Suppressor macrophage treated with lipopolysaccharide for 1 hour (primary cell): ENCODE results near the gene CLRN2.
"Not testable (repeated sequence)": the region's sequence is repeated elsewhere in the genome, so short reads cannot be mapped to it uniquely, and the experiment has no call there.

Source experiments
- DNase-seq, 3 donors: peaks; one replicate each; pipeline ENCODE4 v3.0.0-alpha.2; 2020 to 2022

The CLRN2 gene

GRCh38 chr4:17510582-17510981 is 4.4 kb upstream of the CLRN2 start:
- no peak for DNase-seq

- DNase-seq, result no peak
Measured at GRCh38 chr4:17511051-17511450, 3.9 kb upstream of the CLRN2 start.

- DNase-seq, result peak; percentile 52 to 62 (median 56)
Measured at GRCh38 chr4:17511509-17511949, 3.4 kb upstream of the CLRN2 start.

GRCh38 chr4:17511950-17512795 is 2.8 kb upstream of the CLRN2 start, which contains the start of gene QDPR:
QDPR (minus strand) TSS chr4:17512090; CDS start chr4:17512054, 36 bp downstream.
- peak; percentile 85 to 96 (median 92) for DNase-seq

- DNase-seq, result peak in 2 of 3 donors; percentile 20 to 22
Measured at GRCh38 chr4:17512973-17513665, 1.8 kb upstream of the CLRN2 start.

GRCh38 chr4:17515445-17516407 is 761 bp downstream of the CLRN2 start:
- no peak for DNase-seq

- no peak for DNase-seq
Measured at GRCh38 chr4:17516980-17517379, 2.0 kb downstream of the CLRN2 start.

GRCh38 chr4:17517664-17518063 is 2.7 kb downstream of the CLRN2 start:
- no peak for DNase-seq

GRCh38 chr4:17521595-17521994 is 6.6 kb downstream of the CLRN2 start:
- DNase-seq, result no peak

GRCh38 chr4:17523662-17524061 is 8.7 kb downstream of the CLRN2 start:
- DNase-seq, result no peak

- DNase-seq, result peak in 1 of 3 donors; percentile 7
Measured at GRCh38 chr4:17526695-17527477, 11.9 kb downstream of the CLRN2 start.

- DNase-seq, result peak in 1 of 3 donors; percentile 10
Measured at GRCh38 chr4:17528551-17529165, 13.7 kb downstream of the CLRN2 start.

- peak; percentile 47 to 73 (median 48) for DNase-seq
Measured at GRCh38 chr4:17531538-17532285, 16.7 kb downstream of the CLRN2 start.

GRCh38 chr4:17534705-17535104 is 19.7 kb downstream of the CLRN2 start:
- no peak for DNase-seq

- DNase-seq, result peak in 1 of 3 donors; percentile 17
Measured at GRCh38 chr4:17535242-17535641, 20.3 kb downstream of the CLRN2 start.

GRCh38 chr4:17535906-17536305 is 20.9 kb downstream of the CLRN2 start:
- peak in 1 of 3 donors; percentile 17 for DNase-seq

GRCh38 chr4:17537060-17537459 is 22.1 kb downstream of the CLRN2 start:
- not testable (repeated sequence) for DNase-seq

GRCh38 chr4:17544205-17544604 is 29.2 kb downstream of the CLRN2 start:
- peak; percentile 76 to 83 (median 78) for DNase-seq

GRCh38 chr4:17544831-17545234 is 29.9 kb downstream of the CLRN2 start:
- DNase-seq, result no peak

- no peak for DNase-seq
Measured at GRCh38 chr4:17545374-17546140, 30.6 kb downstream of the CLRN2 start.
